H7 (cell line): ENCODE measurements around the gene RCVRN. TPM values are rescaled to one million over a fixed set of nuclear protein-coding genes. Genes with fewer than 3 reads are reported as not detected.

ENCODE experiments used
- DNase-seq: peaks from one replicate; pipeline ENCODE4 v3.0.0; 2012
- H3K27me3 ChIP-seq: 2 replicates; pipeline ENCODE4 v1.6.0; 2011; ENCODE audit warnings: mild to moderate bottlenecking, low read length; ENCODE audit not compliant: control insufficient read depth, insufficient read depth
- H3K36me3 ChIP-seq: replicated peaks from 2 replicates; pipeline ENCODE4 v1.5.1; 2011; ENCODE audit warnings: low read length; ENCODE audit not compliant: control insufficient read depth, insufficient read depth
- H3K4me3 ChIP-seq: 2 replicates; pipeline ENCODE4 v1.5.1; 2011; ENCODE audit warnings: low read depth, mild to moderate bottlenecking, control low read depth, low read length, moderate library complexity; ENCODE audit not compliant: insufficient read depth
- total RNA-seq: library from RNA; depleted of rRNA; stranded (reverse); fragments of >200 nt; shearing (Covaris generic); gene quantifications from 2 replicates; pipeline ENCODE4 v1.2.3, GENCODE V29; 2014; rRNA removed

The RCVRN gene
- total RNA-seq, 1 experiment from 2014 or later: not detected

GRCh38 chr17:9868552-9868951 is 36.5 kb downstream of the RCVRN start:
- Histone ChIP-seq H3K4me3 (no peak overlapping the region), H3K27me3 (no peaks in the 10 kb centered on the region), H3K36me3 (no peaks in the 10 kb centered on the region)
- no peak for DNase-seq

GRCh38 chr17:9865586-9865985 is 39.5 kb downstream of the RCVRN start:
- Histone ChIP-seq H3K4me3 (no peak overlapping the region), H3K36me3 (no peaks in the 10 kb centered on the region), H3K27me3 (no peaks in the 10 kb centered on the region)
- no peak for DNase-seq

GRCh38 chr17:9862949-9863348 is 42.1 kb downstream of the RCVRN start:
- H3K4me3 ChIP-seq: no peak overlapping the region
- H3K36me3 ChIP-seq: no peaks in the 10 kb centered on the region
- H3K27me3 ChIP-seq: no peaks in the 10 kb centered on the region
- no peak for DNase-seq

GRCh38 chr17:9862220-9862619 is 42.9 kb downstream of the RCVRN start:
- Histone ChIP-seq H3K36me3 (no peaks in the 10 kb centered on the region), H3K4me3 (no peak overlapping the region), H3K27me3 (no peaks in the 10 kb centered on the region)
- DNase-seq: no peak

GRCh38 chr17:9860851-9861250 is 44.2 kb downstream of the RCVRN start:
- Histone ChIP-seq H3K27me3 (no peaks in the 10 kb centered on the region), H3K4me3 (no peak overlapping the region), H3K36me3 (no peaks in the 10 kb centered on the region)
- DNase-seq: no peak

GRCh38 chr17:9859781-9860180 is 45.3 kb downstream of the RCVRN start:
- Histone ChIP-seq H3K27me3 (no peaks in the 10 kb centered on the region), H3K4me3 (no peak overlapping the region), H3K36me3 (no peaks in the 10 kb centered on the region)
- no peak for DNase-seq

GRCh38 chr17:9855036-9855435 is 50.0 kb downstream of the RCVRN start:
- DNase-seq: no peak

GRCh38 chr17:9854255-9854654 is 50.8 kb downstream of the RCVRN start:
- no peak for DNase-seq
- Histone ChIP-seq H3K36me3 (no peaks in the 10 kb centered on the region), H3K4me3 (no peak overlapping the region), H3K27me3 (no peaks in the 10 kb centered on the region)

More at GRCh38 chr17:9855036-9855435, 50.0 kb downstream of the RCVRN start:
- Histone ChIP-seq H3K36me3 (no peaks in the 10 kb centered on the region), H3K27me3 (no peaks in the 10 kb centered on the region), H3K4me3 (no peak overlapping the region)

- DNase-seq: no peak
- no peaks in the 10 kb centered on the region for H3K27me3 ChIP-seq
- no peak overlapping the region for H3K4me3 ChIP-seq
- no peaks in the 10 kb centered on the region for H3K36me3 ChIP-seq
These were observed 54.9 kb downstream of the RCVRN start for GRCh38 chr17:9850151-9850550.

Other genes starting within 250 kb of the RCVRN start
- not detected in 2 replicates for gene DHRS7C, start 113.7 kb downstream of the RCVRN start, total RNA-seq
- gene GSG1L2, start 83.2 kb downstream of the RCVRN start, total RNA-seq: not detected in 2 replicates
- gene GLP2R, start 79.3 kb downstream of the RCVRN start, total RNA-seq: not detected in 2 replicates